Caco-2 (cell line): Measurements from ENCODE around the gene RAPGEF2. TPM values are rescaled to one million over a fixed set of nuclear protein-coding genes. Genes with fewer than 3 reads are reported as not detected.

Experiments
- BruUV-seq: library from RNA; stranded (reverse); fragments of 400-500 nt; replicated peaks from 2 replicates; lab custom pipeline; 2021; lab: Mats Ljungman, UMichigan
- CTCF ChIA-PET: fragments of 300-600 bp; sonication (Branson Sonifier 250); formaldehyde crosslinking; loops from one replicate; lab custom pipeline; 2022; ENCODE audit warnings: antibody characterized with exemption; lab: Charles Lee
- POLR2A ChIA-PET: fragments of 300-600 bp; sonication (Branson Sonifier 250); formaldehyde crosslinking; loops from one replicate; lab custom pipeline; 2022; ENCODE audit warnings: antibody characterized with exemption; lab: Charles Lee
- DNase-seq, 2 experiments: peaks; one replicate each; pipeline versions ENCODE4 v3.0.0 to v3.0.0-alpha.2; 2020 to 2022
- H3K27me3 ChIP-seq: replicated peaks from 2 replicates; pipeline ENCODE4 v1.6.0; 2011; ENCODE audit warnings: low read length; ENCODE audit not compliant: control insufficient read depth, insufficient read depth
- H3K36me3 ChIP-seq: 2 replicates; pipeline ENCODE4 v1.5.1; 2011; ENCODE audit warnings: low read length; ENCODE audit not compliant: control insufficient read depth, insufficient read depth
- H3K4me1 ChIP-seq: fragments of 250-450 bp; sonication (Bioruptor Pico); 2 replicates; pipeline ENCODE4 v1.5.1; 2020; ENCODE audit warnings: mild to moderate bottlenecking
- H3K4me3 ChIP-seq: 2 replicates; pipeline ENCODE4 v1.5.1; 2011; ENCODE audit warnings: low read depth, mild to moderate bottlenecking, control low read depth, low read length
- H3K9me3 ChIP-seq: fragments of 250-450 bp; sonication (Bioruptor Pico); 2 replicates; pipeline ENCODE4 v1.5.1; 2020; ENCODE audit warnings: mild to moderate bottlenecking, moderate library complexity
- H3K27ac Mint-ChIP-seq: one replicate; pipeline ENCODE4 v1.8.0; 2022; ENCODE audit warnings: mixed read lengths; ENCODE audit not compliant: unreplicated experiment
- H3K27me3 Mint-ChIP-seq: one replicate; pipeline ENCODE4 v1.8.0; 2022; ENCODE audit warnings: mixed read lengths; ENCODE audit not compliant: insufficient read depth, unreplicated experiment
- H3K36me3 Mint-ChIP-seq: one replicate; pipeline ENCODE4 v1.8.0; 2022; ENCODE audit warnings: mild to moderate bottlenecking, mixed read lengths; ENCODE audit not compliant: insufficient read depth, unreplicated experiment
- H3K4me1 Mint-ChIP-seq: one replicate; pipeline ENCODE4 v1.8.0; 2022; ENCODE audit warnings: low read depth, mixed read lengths; ENCODE audit not compliant: unreplicated experiment
- H3K4me3 Mint-ChIP-seq: one replicate; pipeline ENCODE4 v1.8.0; 2022; ENCODE audit warnings: mild to moderate bottlenecking, moderate library complexity, mixed read lengths; ENCODE audit not compliant: unreplicated experiment
- H3K9me3 Mint-ChIP-seq: one replicate; pipeline ENCODE4 v1.8.0; 2022; ENCODE audit warnings: mixed read lengths; ENCODE audit not compliant: unreplicated experiment
- intact Hi-C: fragments of 100-400 bp; cut with micrococcal nuclease; formaldehyde crosslinking; loops from one replicate; pipeline ENCODE4 v1.10.0; 2022; ENCODE audit not compliant: unreplicated experiment
- total RNA-seq: library from RNA; stranded (reverse); gene quantifications from 2 replicates; pipeline ENCODE4 v1.2.3, GENCODE V29; 2022
- TF ChIP-seq, protein P1 (sequence below), 2 experiments: fragments of 200-600 bp in 1 of 2; IDR thresholded peaks; 1 replicate in 1 of 2; 2 replicates in 1 of 2; pipeline versions ENCODE4 v1.5.1 to v1.8.0; 2011 to 2022; ENCODE audit warnings: antibody characterized with exemption in 1 of 2, control low read depth in 1 of 2, inconsistent platforms in 1 of 2, low read depth in 1 of 2, low read length in 1 of 2, mild to moderate bottlenecking in 1 of 2, moderate library complexity in 1 of 2; ENCODE audit not compliant: insufficient read depth in 1 of 2, severe bottlenecking in 1 of 2, unreplicated experiment in 1 of 2

The RAPGEF2 gene
- total RNA-seq, 1 experiment from 2014 or later, result 67.6 TPM

DNA sequence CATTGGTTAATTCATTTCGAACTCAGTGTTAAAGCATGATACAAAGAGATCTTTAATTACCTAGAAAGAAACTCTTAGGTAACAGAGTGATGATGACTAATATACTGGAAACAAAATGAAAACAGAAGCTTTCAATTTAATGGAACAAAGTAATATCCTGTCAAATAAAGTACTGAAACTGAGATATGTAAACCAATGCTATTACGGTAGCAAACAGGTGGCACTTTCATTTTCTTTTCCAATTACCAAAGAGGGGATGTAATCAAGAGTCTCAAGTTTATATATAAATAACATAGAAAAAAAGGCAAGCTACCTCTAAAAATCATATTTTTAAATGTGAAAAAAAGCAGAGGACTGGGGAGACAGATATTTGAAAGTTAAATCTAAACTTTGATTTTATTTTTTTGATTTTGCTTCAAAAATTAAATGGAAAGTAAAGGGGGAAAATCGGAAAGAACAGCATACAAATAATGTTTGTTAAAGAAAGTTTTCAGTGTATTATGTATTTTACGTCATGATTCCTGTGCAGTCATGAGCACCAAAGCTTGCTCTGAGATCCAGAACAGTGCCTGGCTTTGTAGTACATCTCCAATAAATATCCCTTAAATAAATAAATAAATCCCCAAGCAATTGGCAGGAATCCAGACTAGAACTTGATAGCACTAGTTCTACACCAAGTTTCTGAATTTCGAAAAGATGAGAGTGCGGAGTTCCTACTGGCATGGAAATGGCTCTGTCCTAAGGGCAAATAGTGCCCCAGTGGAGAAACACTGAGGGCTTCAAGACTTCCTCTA, 25.0 kb upstream of the RAPGEF2 start:
- BruUV-seq, result no TSS peak
- Mint-ChIP-seq H3K4me1 (no peaks in the 10 kb centered on the region), H3K27ac (no peak overlapping the region), H3K9me3 (no peaks in the 10 kb centered on the region), H3K4me3 (no peak overlapping the region), H3K27me3 (no peaks in the 10 kb centered on the region), H3K36me3 (no peaks in the 10 kb centered on the region)
- TF ChIP-seq, protein P1, sequence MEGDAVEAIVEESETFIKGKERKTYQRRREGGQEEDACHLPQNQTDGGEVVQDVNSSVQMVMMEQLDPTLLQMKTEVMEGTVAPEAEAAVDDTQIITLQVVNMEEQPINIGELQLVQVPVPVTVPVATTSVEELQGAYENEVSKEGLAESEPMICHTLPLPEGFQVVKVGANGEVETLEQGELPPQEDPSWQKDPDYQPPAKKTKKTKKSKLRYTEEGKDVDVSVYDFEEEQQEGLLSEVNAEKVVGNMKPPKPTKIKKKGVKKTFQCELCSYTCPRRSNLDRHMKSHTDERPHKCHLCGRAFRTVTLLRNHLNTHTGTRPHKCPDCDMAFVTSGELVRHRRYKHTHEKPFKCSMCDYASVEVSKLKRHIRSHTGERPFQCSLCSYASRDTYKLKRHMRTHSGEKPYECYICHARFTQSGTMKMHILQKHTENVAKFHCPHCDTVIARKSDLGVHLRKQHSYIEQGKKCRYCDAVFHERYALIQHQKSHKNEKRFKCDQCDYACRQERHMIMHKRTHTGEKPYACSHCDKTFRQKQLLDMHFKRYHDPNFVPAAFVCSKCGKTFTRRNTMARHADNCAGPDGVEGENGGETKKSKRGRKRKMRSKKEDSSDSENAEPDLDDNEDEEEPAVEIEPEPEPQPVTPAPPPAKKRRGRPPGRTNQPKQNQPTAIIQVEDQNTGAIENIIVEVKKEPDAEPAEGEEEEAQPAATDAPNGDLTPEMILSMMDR (IDR thresholded peaks at IDR 0.05; ENCODE audit: insufficient read depth in 1 of 2, low read depth in 1 of 2, low read length in 1 of 2, severe bottlenecking in 1 of 2, unreplicated experiment in 1 of 2), result no peak
- POLR2A ChIA-PET, result no interaction called here
- Histone ChIP-seq H3K27me3 (no peaks in the 10 kb centered on the region), H3K9me3 (no peaks in the 10 kb centered on the region), H3K4me3 (no peak overlapping the region), H3K36me3 (no peaks in the 10 kb centered on the region), H3K4me1 (no peaks in the 10 kb centered on the region)
- DNase-seq, result no peak
- CTCF ChIA-PET, result no interaction called here
- intact Hi-C loops, result no loop called here

DNA sequence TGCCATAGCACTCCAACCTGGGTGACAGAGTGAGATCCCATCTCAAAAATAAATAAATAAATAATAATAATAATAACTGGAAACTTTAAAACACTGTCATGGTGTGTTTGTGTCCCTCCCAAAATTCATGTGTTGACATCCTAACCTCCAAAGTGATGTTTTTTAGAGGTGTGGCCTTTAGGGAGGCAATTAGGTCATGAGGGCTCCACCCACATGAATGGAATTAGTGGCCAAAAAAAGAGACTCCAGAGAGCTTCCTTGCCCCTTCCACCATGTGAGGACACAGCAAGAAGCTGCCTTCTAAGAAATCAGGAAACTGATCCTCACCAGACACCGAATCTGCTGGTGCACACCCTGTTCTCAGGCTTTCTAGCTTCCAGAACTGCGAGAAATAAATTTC, 23.8 kb upstream of the RAPGEF2 start:
- ChIA-PET POLR2A (no interaction called here), CTCF (no interaction called here)
- intact Hi-C loops, result no loop called here
- Mint-ChIP-seq H3K4me1 (no peaks in the 10 kb centered on the region), H3K27ac (no peak overlapping the region), H3K27me3 (no peaks in the 10 kb centered on the region), H3K9me3 (no peaks in the 10 kb centered on the region), H3K36me3 (no peaks in the 10 kb centered on the region), H3K4me3 (no peak overlapping the region)
- Histone ChIP-seq H3K4me3 (no peak overlapping the region), H3K4me1 (no peaks in the 10 kb centered on the region), H3K36me3 (no peaks in the 10 kb centered on the region), H3K9me3 (no peaks in the 10 kb centered on the region), H3K27me3 (no peaks in the 10 kb centered on the region)
- no TSS peak for BruUV-seq
- TF ChIP-seq, protein P1 (IDR thresholded peaks at IDR 0.05; ENCODE audit: insufficient read depth in 1 of 2, low read depth in 1 of 2, low read length in 1 of 2, severe bottlenecking in 1 of 2, unreplicated experiment in 1 of 2), result no peak
- no peak for DNase-seq

DNA sequence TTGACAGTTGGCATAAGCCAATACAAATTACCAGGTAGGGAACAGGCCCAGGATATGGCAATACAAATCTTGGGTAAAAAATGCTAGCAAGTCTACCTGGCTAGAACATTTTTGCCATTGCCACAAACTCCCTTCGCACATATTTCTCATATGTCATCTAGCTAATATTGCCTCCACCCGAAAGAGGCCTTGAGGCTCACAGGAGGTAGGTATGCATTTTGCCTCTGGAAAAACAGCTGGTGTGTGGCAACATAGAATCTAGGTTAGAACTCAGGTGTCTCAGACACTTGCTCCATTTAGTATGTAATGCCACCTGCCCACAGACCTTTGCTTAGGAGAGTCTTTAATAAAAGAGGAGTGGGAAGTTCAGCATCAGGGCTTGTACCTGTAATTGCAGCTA, 16.3 kb upstream of the RAPGEF2 start:
- no peak for DNase-seq
- no peaks in the 10 kb centered on the region for H3K4me1 Mint-ChIP-seq
- H3K9me3 ChIP-seq, result peaks cover 4% of the 10 kb centered on the region; the same call in 1 of the 2 replicates
- H3K4me3 Mint-ChIP-seq, result no peak overlapping the region
- H3K4me3 ChIP-seq, result no peak overlapping the region
- no TSS peak for BruUV-seq
- no peaks in the 10 kb centered on the region for H3K4me1 ChIP-seq
- no peaks in the 10 kb centered on the region for H3K9me3 Mint-ChIP-seq
- CTCF ChIA-PET, result no interaction called here
- H3K36me3 ChIP-seq, result no peaks in the 10 kb centered on the region
- POLR2A ChIA-PET, result no interaction called here
- intact Hi-C loops, result no loop called here
- H3K27me3 ChIP-seq, result no peaks in the 10 kb centered on the region
- no peaks in the 10 kb centered on the region for H3K36me3 Mint-ChIP-seq
- TF ChIP-seq, protein P1 (IDR thresholded peaks at IDR 0.05; ENCODE audit: insufficient read depth in 1 of 2, low read depth in 1 of 2, low read length in 1 of 2, severe bottlenecking in 1 of 2, unreplicated experiment in 1 of 2), result no peak
- H3K27me3 Mint-ChIP-seq, result no peaks in the 10 kb centered on the region
- no peak overlapping the region for H3K27ac Mint-ChIP-seq
